ENCODE measurements around the gene LEF1. TPM values are rescaled to one million over a fixed set of nuclear protein-coding genes. Genes with fewer than 3 reads are reported as not detected.

Gene LEF1
- total RNA-seq, 2 donors from 2014 or later = 3.4 TPM; not detected in 1

DNA sequence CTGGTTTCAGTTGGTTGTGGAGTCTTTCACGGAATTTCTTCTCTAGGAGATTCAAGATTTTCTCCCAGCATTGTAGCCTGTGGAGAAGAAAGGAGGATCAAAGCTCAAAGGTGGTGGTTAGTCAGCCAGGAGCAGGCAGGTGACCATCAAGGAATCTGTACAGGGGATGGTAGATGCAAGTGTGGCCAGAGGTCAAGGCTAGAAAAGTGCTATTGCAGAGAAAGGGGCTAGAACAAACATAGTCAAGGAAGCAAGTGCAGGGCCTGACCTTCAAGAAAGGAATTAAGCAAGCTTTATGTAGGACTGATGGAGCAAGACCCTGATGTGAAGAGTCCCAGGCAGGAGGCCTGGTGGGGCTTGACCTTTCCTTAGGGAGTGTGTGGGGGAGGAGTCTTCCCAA, 162.9 kb downstream of the LEF1 start:
- Histone ChIP-seq H3K4me3 (no peak overlapping the region), H3K27me3 (no peaks in the 10 kb centered on the region), H3K27ac (peak overlapping the region in 1 of 2 donors; percentile 13), H3K36me3 (peaks cover 4% of the 10 kb centered on the region), H3K4me1 (peaks cover 0 to 26% of the 10 kb centered on the region in 2 donors), H3K9me3 (no peaks in the 10 kb centered on the region)
- DNase-seq (ENCODE audit: low spot score) = no peak
- TF ChIP-seq, protein P1, sequence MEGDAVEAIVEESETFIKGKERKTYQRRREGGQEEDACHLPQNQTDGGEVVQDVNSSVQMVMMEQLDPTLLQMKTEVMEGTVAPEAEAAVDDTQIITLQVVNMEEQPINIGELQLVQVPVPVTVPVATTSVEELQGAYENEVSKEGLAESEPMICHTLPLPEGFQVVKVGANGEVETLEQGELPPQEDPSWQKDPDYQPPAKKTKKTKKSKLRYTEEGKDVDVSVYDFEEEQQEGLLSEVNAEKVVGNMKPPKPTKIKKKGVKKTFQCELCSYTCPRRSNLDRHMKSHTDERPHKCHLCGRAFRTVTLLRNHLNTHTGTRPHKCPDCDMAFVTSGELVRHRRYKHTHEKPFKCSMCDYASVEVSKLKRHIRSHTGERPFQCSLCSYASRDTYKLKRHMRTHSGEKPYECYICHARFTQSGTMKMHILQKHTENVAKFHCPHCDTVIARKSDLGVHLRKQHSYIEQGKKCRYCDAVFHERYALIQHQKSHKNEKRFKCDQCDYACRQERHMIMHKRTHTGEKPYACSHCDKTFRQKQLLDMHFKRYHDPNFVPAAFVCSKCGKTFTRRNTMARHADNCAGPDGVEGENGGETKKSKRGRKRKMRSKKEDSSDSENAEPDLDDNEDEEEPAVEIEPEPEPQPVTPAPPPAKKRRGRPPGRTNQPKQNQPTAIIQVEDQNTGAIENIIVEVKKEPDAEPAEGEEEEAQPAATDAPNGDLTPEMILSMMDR (IDR thresholded peaks at IDR 0.05) = no peak

DNA sequence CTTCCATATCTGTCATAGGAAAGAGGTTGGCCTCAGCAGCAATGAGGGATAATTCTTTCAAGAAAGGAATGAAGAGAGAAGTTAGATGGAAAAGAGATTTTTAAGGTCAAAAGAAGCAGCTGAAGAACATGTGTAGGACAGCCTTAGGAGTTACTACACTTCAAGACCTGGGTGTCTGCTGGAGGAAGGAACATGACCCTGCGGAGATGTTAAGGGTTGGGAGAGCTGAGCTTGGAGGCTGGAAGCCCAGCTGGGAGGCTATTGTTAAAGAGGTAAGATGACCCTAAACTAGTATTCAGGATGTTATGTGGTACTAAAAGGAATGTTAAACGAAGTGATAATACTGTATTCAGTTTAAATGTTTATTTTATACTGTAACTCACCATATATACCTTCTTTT, 164.1 kb downstream of the LEF1 start:
- Histone ChIP-seq H3K4me3 (no peak overlapping the region), H3K9me3 (no peaks in the 10 kb centered on the region), H3K27ac (peak overlapping the region in 1 of 2 donors; percentile 41), H3K27me3 (no peaks in the 10 kb centered on the region), H3K4me1 (peaks cover 0 to 35% of the 10 kb centered on the region in 2 donors), H3K36me3 (no peaks in the 10 kb centered on the region)
- no peak for DNase-seq (ENCODE audit: low spot score)
- TF ChIP-seq, protein P1 (IDR thresholded peaks at IDR 0.05) = no peak

DNA sequence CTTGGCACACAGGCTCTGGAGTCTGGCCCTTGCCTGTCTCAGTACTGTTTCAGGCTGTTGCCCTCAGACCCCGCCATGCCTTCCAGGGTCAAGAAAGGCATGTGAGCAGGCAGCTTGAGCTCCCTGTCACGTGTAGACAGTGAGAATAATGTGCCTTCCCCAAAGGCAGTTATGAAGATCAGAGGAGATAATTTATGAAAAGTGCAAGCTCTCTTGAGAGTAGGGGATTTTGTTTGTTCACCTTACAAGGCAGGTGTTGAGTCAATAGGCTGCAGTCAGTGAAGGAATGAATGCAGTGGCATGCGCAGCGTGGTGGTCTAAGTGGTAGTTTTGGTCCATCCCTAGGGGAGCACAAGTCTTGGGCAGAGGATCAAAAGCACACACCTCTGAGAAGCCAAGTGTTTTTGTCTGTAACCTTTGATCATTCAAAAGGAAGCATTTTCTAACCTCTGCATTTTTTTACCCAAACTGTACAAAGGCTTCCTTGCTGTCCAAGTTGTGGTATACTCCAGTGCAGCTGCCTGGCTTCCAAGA, 164.7 kb downstream of the LEF1 start:
- no peaks in the 10 kb centered on the region for H3K9me3 ChIP-seq
- no peak for DNase-seq (ENCODE audit: low spot score)
- H3K27ac ChIP-seq = peak overlapping the region in 1 of 2 donors; percentile 41
- H3K36me3 ChIP-seq = no peaks in the 10 kb centered on the region
- H3K4me3 ChIP-seq = no peak overlapping the region
- no peaks in the 10 kb centered on the region for H3K27me3 ChIP-seq
- TF ChIP-seq, protein P1 (IDR thresholded peaks at IDR 0.05) = no peak
- peaks cover 0 to 37% of the 10 kb centered on the region in 2 donors for H3K4me1 ChIP-seq

DNA sequence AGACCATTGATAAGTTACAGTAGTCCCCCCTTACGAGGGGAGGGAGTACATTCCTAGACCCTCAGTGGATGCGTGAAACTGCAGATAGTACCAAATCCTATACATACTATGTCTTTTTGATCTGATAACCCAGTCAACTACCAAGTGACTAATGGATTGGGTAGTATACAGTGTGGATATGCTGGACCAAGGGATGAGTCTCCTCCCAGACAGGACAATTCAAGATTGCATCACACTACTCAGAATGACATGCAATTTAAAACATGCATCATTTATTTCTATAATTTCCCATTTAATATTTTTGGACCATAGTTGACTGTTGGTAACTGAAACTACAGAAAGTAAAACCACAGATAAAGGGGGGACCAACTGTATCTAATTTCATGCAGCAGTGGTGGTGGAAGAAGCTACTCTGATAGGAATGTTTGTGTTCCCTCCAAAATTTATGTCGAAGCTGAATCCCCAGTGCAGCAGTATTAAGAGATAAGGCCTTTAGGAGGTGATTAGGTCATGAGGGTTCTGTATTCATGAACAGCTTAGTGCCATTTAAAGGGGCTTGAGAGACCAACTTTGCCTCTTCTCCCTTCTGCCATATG, 167.1 kb downstream of the LEF1 start:
- no peak overlapping the region for H3K27ac ChIP-seq
- no peaks in the 10 kb centered on the region for H3K27me3 ChIP-seq
- TF ChIP-seq, protein P1 (IDR thresholded peaks at IDR 0.05) = no peak
- no peak overlapping the region for H3K4me3 ChIP-seq
- H3K4me1 ChIP-seq = peaks cover 0 to 59% of the 10 kb centered on the region in 2 donors
- no peaks in the 10 kb centered on the region for H3K9me3 ChIP-seq
- DNase-seq (ENCODE audit: low spot score) = no peak
- H3K36me3 ChIP-seq = no peaks in the 10 kb centered on the region

DNA sequence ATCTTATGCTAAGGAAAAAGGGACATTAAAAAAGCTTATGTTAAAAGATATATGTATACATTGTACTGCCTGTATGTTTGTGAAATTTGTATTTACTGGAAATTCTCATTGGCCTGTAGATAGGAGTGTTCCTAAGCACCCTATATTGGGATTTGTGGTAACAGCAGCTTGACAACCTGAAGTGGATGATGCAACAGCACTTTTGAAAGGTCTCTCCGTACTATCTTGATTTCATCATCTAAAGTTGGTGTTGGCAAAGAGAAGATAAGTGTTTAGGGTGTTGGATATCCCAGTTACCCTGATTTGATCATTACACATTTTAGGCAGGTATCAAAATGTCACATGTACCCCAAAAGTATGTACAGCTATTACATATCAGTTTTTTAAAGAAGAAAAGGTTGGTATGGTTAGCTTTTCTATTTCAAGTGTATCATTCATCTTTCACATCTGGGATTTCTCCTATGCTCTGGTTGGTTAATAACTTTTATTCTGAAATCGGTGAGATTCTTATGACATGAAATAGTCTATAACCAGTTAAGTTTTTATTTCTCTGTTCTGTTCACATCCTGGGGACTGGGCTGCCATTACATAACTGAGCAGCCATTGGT, 168.7 kb downstream of the LEF1 start:
- TF ChIP-seq, protein P1 (IDR thresholded peaks at IDR 0.05) = no peak
- no peak overlapping the region for H3K4me3 ChIP-seq
- H3K36me3 ChIP-seq = no peaks in the 10 kb centered on the region
- peak overlapping the region; percentile 83 to 94 for H3K27ac ChIP-seq
- DNase-seq (ENCODE audit: low spot score) = no peak
- H3K9me3 ChIP-seq = no peaks in the 10 kb centered on the region
- no peaks in the 10 kb centered on the region for H3K27me3 ChIP-seq
- H3K4me1 ChIP-seq = peaks cover 0 to 62% of the 10 kb centered on the region in 2 donors

Measured in right atrium auricular region (tissue), 2 donors.